Sigmoid colon (tissue), 7 donors: ENCODE data around the gene LSR. TPM values are rescaled to one million over a fixed set of nuclear protein-coding genes. Genes with fewer than 3 reads are reported as not detected.

Experiments
- DNase-seq: peaks from one replicate; pipeline ENCODE4 v3.0.0-alpha.2; 2019
- H3K27ac ChIP-seq, 4 donors: fragments of 200-600 bp; sonication (generic); one replicate each; pipeline ENCODE4 v1.5.1; 2016 to 2019; ENCODE audit warnings: mild to moderate bottlenecking in 1 of 4
- H3K27me3 ChIP-seq, 3 donors: fragments of 200-600 bp; sonication (generic); one replicate each; pipeline ENCODE4 v1.5.1; 2019; ENCODE audit warnings: mild to moderate bottlenecking in 1 of 3
- H3K36me3 ChIP-seq, 4 donors: fragments of 200-600 bp; sonication (generic); one replicate each; pipeline ENCODE4 v1.5.1; 2016 to 2019
- H3K4me1 ChIP-seq, 4 donors: fragments of 200-600 bp; sonication (generic); one replicate each; pipeline ENCODE4 v1.5.1; 2017 to 2019
- H3K4me3 ChIP-seq, 4 donors: fragments of 200-600 bp; sonication (generic); one replicate each; pipeline ENCODE4 v1.5.1; 2017 to 2019; ENCODE audit warnings: mild to moderate bottlenecking in 2 of 4, moderate library complexity in 1 of 4
- H3K9me3 ChIP-seq, 4 donors: fragments of 200-600 bp in 3 of 4; sonication (generic) in 3 of 4; one replicate each; pipeline versions ENCODE4 v1.5.1 to v1.6.1; 2013 to 2019
- CTCF ChIP-seq, 4 experiments: fragments of 450-650 bp in 3 of 4; fragments of 200-600 bp in 1 of 4; IDR thresholded peaks; one replicate each; pipeline ENCODE4 v1.5.1; 2016 to 2019; ENCODE audit warnings: antibody characterized with exemption in 4 of 4, mild to moderate bottlenecking in 3 of 4, moderate library complexity in 2 of 4
- EP300 ChIP-seq, 4 donors: sonication (generic); formaldehyde crosslinking; IDR thresholded peaks; one replicate each; pipeline ENCODE4 v1.6.1; 2017; ENCODE audit warnings: antibody characterized with exemption in 4 of 4
- POLR2A ChIP-seq, 2 donors: fragments of 450-650 bp; IDR thresholded peaks; one replicate each; pipeline ENCODE4 v1.6.1; 2016; ENCODE audit warnings: antibody characterized with exemption in 2 of 2, mild to moderate bottlenecking in 2 of 2, moderate library complexity in 2 of 2
- POLR2AphosphoS5 ChIP-seq, 4 donors: sonication (generic); formaldehyde crosslinking; IDR thresholded peaks; one replicate each; pipeline ENCODE4 v1.6.1; 2017; ENCODE audit warnings: antibody characterized with exemption in 4 of 4
- WGBS, 2 donors: extraction: QIAGEN DNeasy Blood & Tissue Kit; methylation state at CpG; one replicate each; pipeline ENCODE4 v1.1.7; 2013; 5-methylcytosine and 5-hydroxymethylcytosine counted together
- intact Hi-C: fragments of 100-400 bp; cut with DNase I; formaldehyde crosslinking; loops from one replicate; pipeline ENCODE4 v1.15.1; 2023
- polyA plus RNA-seq, 3 donors: library from polyadenylated mRNA; stranded (reverse); fragments of 200-250 nt; gene quantifications; one replicate each; pipeline ENCODE4 v1.2.3, GENCODE V29; 2013
- total RNA-seq, 4 donors: library from RNA; depleted of rRNA; stranded (reverse); fragments of >200 nt; gene quantifications; one replicate each; pipeline ENCODE4 v1.1.0, GENCODE V29; 2016
- donor health status: healthy with polysubstance abuse.
- donor health status: Bipolar disorder and iron deficiency.
- donor health status: healthy.

LSR gene
- total and polyA plus RNA-seq, 7 donors = 0.68 to 218 (median 3.6) TPM

- no peak for TF ChIP-seq CTCF (IDR thresholded peaks at IDR 0.05)
- TF ChIP-seq POLR2AphosphoS5 (IDR thresholded peaks at IDR 0.05) = no peak
- TF ChIP-seq POLR2A (IDR thresholded peaks at IDR 0.05) = no peak
- TF ChIP-seq EP300 (IDR thresholded peaks at IDR 0.05) = no peak
- Histone ChIP-seq H3K36me3 (no peaks in the 10 kb centered on the region), H3K27ac (no peak overlapping the region), H3K4me1 (no peaks in the 10 kb centered on the region), H3K27me3 (peaks cover 0 to 36% (median 0%) of the 10 kb centered on the region in 3 donors), H3K4me3 (no peak overlapping the region), H3K9me3 (no peaks in the 10 kb centered on the region)
- intact Hi-C loops = no loop called here
- DNase-seq = no peak
- WGBS, 2 donors = 88 to 95% methylated on average over 10 of the region's 10 CpGs
Measured at GRCh38 chr19:35310811-35311465, 62.1 kb downstream of the LSR start.

GRCh38 chr19:35311901-35312665, 63.3 kb downstream of the LSR start:
- H3K27me3 ChIP-seq = peaks cover 0 to 36% (median 0%) of the 10 kb centered on the region in 3 donors
- no peak overlapping the region for H3K4me3 ChIP-seq
- DNase-seq = no peak
- TF ChIP-seq CTCF (IDR thresholded peaks at IDR 0.05) (no peak), POLR2A (IDR thresholded peaks at IDR 0.05) (no peak), POLR2AphosphoS5 (IDR thresholded peaks at IDR 0.05) (no peak), EP300 (IDR thresholded peaks at IDR 0.05) (no peak)
- no peaks in the 10 kb centered on the region for H3K4me1 ChIP-seq
- WGBS, 2 donors = 86% methylated on average over 21 of the region's 21 CpGs
- intact Hi-C loops = no loop called here
- H3K36me3 ChIP-seq = no peaks in the 10 kb centered on the region
- H3K27ac ChIP-seq = no peak overlapping the region
- no peaks in the 10 kb centered on the region for H3K9me3 ChIP-seq

GRCh38 chr19:35313587-35313986, 64.8 kb downstream of the LSR start:
- Histone ChIP-seq H3K27me3 (peaks cover 0 to 32% (median 0%) of the 10 kb centered on the region in 3 donors), H3K4me3 (no peak overlapping the region), H3K9me3 (no peaks in the 10 kb centered on the region), H3K4me1 (no peaks in the 10 kb centered on the region), H3K27ac (no peak overlapping the region), H3K36me3 (no peaks in the 10 kb centered on the region)
- DNase-seq = no peak
- intact Hi-C loops = no loop called here
- TF ChIP-seq CTCF (IDR thresholded peaks at IDR 0.05) = no peak
- TF ChIP-seq POLR2A (IDR thresholded peaks at IDR 0.05) = no peak
- no peak for TF ChIP-seq POLR2AphosphoS5 (IDR thresholded peaks at IDR 0.05)
- no peak for TF ChIP-seq EP300 (IDR thresholded peaks at IDR 0.05)
- 15 to 40% methylated on average over 7 of the region's 7 CpGs for WGBS, 2 donors

- H3K36me3 ChIP-seq = no peaks in the 10 kb centered on the region
- DNase-seq = no peak
- intact Hi-C loops = no loop called here
- WGBS, 2 donors = 80 to 89% methylated on average over 8 of the region's 8 CpGs
- H3K27ac ChIP-seq = no peak overlapping the region
- H3K4me3 ChIP-seq = no peak overlapping the region
- H3K9me3 ChIP-seq = no peaks in the 10 kb centered on the region
- H3K27me3 ChIP-seq = peaks cover 0 to 30% (median 0%) of the 10 kb centered on the region in 3 donors
- H3K4me1 ChIP-seq = no peaks in the 10 kb centered on the region
- TF ChIP-seq CTCF (IDR thresholded peaks at IDR 0.05) (no peak), EP300 (IDR thresholded peaks at IDR 0.05) (no peak), POLR2A (IDR thresholded peaks at IDR 0.05) (no peak), POLR2AphosphoS5 (IDR thresholded peaks at IDR 0.05) (no peak)
Measured at GRCh38 chr19:35314031-35314430, 65.2 kb downstream of the LSR start.
